ENCODE results near the gene KBTBD7. TPM values are rescaled to one million over a fixed set of nuclear protein-coding genes. Genes with fewer than 3 reads are reported as not detected.
A peak's percentile ranks its signal among the peaks of the same experiment; 100 is the strongest.

KBTBD7 gene
- total RNA-seq (10 to 100 TPM in 1 of 5 donors, 1 to 10 TPM in 4; 1.3 to 18.7 (median 9.8) TPM), polyA plus RNA-seq (1 to 10 TPM; 1.7 to 2.7 (median 2.4) TPM)
- long read RNA-seq, donor 1, full-length matches to known transcripts: 2 of 2 reads
- long read RNA-seq, donor 1, partial matches to known transcripts: 0 of 2 reads
- long read RNA-seq, donor 1, other reads (novel, unspliced or antisense): 0 of 2 reads
- long read RNA-seq, donor 2, full-length matches to known transcripts: 7 of 7 reads
- long read RNA-seq, donor 2, partial matches to known transcripts: 0 of 7 reads
- long read RNA-seq, donor 2, other reads (novel, unspliced or antisense): 0 of 7 reads
- long read RNA-seq, donor 3, full-length matches to known transcripts: 3 of 3 reads
- long read RNA-seq, donor 3, partial matches to known transcripts: 0 of 3 reads
- long read RNA-seq, donor 3, other reads (novel, unspliced or antisense): 0 of 3 reads
- long read RNA-seq, donor 4: 0 reads
- long read RNA-seq, donor 5, full-length matches to known transcripts: 14 of 14 reads
- long read RNA-seq, donor 5, partial matches to known transcripts: 0 of 14 reads
- long read RNA-seq, donor 5, other reads (novel, unspliced or antisense): 0 of 14 reads
- long read RNA-seq, donor 6, full-length matches to known transcripts: 22 of 22 reads
- long read RNA-seq, donor 6, partial matches to known transcripts: 0 of 22 reads
- long read RNA-seq, donor 6, other reads (novel, unspliced or antisense): 0 of 22 reads
- long read RNA-seq, donor 7, full-length matches to known transcripts: 10 of 10 reads
- long read RNA-seq, donor 7, partial matches to known transcripts: 0 of 10 reads
- long read RNA-seq, donor 7, other reads (novel, unspliced or antisense): 0 of 10 reads
- long read RNA-seq, donor 8, full-length matches to known transcripts: 10 of 10 reads
- long read RNA-seq, donor 8, partial matches to known transcripts: 0 of 10 reads
- long read RNA-seq, donor 8, other reads (novel, unspliced or antisense): 0 of 10 reads
- long read RNA-seq, donor 9, full-length matches to known transcripts: 17 of 17 reads
- long read RNA-seq, donor 9, partial matches to known transcripts: 0 of 17 reads
- long read RNA-seq, donor 9, other reads (novel, unspliced or antisense): 0 of 17 reads
- long read RNA-seq, donor 10, full-length matches to known transcripts: 3 of 3 reads
- long read RNA-seq, donor 10, partial matches to known transcripts: 0 of 3 reads
- long read RNA-seq, donor 10, other reads (novel, unspliced or antisense): 0 of 3 reads

GRCh38 chr13:41193919-41194824 is at the start of gene KBTBD7:
Gene KBTBD7 (minus strand): TSS chr13:41194569. CDS start chr13:41194257, 312 bp downstream.
- Histone ChIP-seq H3K27ac (peak within 1 kb of the TSS; percentile 67 to 89 (median 85)), H3K4me1 (peaks cover 9 to 38% (median 25%) of the 10 kb centered on the region in 4 donors), H3K27me3 (no peaks in the 10 kb centered on the region), H3K36me3 (no peaks in the 10 kb centered on the region), H3K9me3 (no peaks in the 10 kb centered on the region), H3K4me3 (peak within 1 kb of the TSS; percentile 70 to 79 (median 74))
- TF ChIP-seq POLR2A (IDR thresholded peaks at IDR 0.05): peak in 1 of 4 donors; percentile 28
- peak in 1 of 7 experiments; percentile 34 for TF ChIP-seq CTCF (IDR thresholded peaks at IDR 0.05)
- TF ChIP-seq EP300 (IDR thresholded peaks at IDR 0.05): no peak
- peak; percentile 72 to 91 (median 81) for TF ChIP-seq POLR2AphosphoS5 (IDR thresholded peaks at IDR 0.05)
- peak; percentile 92 to 98 for DNase-seq
- intact Hi-C loops (cut with DNase I; ENCODE audit: low total_unique reads): loop anchor here (5.0 kb wide), 1 partner anchor 57 kb away; no protein-coding TSS in a partner anchor
- 5 to 13% (median 9%) methylated on average over 60 to 66 of the region's 66 CpGs for WGBS, 5 donors

DNA sequence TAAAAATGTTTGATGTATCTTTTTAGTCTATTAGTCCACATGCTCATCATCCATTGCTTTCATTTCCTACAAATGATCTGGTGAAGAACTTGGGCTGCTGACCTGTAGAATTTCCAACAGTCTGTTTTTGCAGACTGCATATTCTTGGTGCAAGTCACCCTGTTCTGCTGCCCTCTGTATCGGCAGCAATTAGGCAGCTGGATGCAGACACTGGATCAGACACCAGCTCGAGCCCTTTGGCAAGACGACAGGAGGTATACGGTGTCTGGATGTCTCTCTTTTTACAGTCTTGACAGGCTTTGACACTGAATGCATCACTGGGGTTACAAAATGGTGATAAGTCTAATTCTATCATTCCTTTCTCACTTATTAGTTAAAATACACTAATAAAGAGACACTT is 47.3 kb upstream of the KBTBD7 start:
- no peak overlapping the region for H3K4me3 ChIP-seq
- H3K27ac ChIP-seq: no peak overlapping the region
- H3K4me1 ChIP-seq: no peaks in the 10 kb centered on the region
- no peak for DNase-seq
- H3K9me3 ChIP-seq: no peaks in the 10 kb centered on the region
- TF ChIP-seq CTCF (IDR thresholded peaks at IDR 0.05) (no peak), EP300 (IDR thresholded peaks at IDR 0.05) (no peak), POLR2AphosphoS5 (IDR thresholded peaks at IDR 0.05) (no peak), POLR2A (IDR thresholded peaks at IDR 0.05) (no peak)
- intact Hi-C loops (cut with DNase I; ENCODE audit: low total_unique reads): no loop called here
- WGBS, 5 donors: 84 to 99% (median 94%) methylated on average over 4 of the region's 4 CpGs
- H3K27me3 ChIP-seq: no peaks in the 10 kb centered on the region
- H3K36me3 ChIP-seq: peaks cover 0 to 33% (median 28%) of the 10 kb centered on the region in 4 donors

DNA sequence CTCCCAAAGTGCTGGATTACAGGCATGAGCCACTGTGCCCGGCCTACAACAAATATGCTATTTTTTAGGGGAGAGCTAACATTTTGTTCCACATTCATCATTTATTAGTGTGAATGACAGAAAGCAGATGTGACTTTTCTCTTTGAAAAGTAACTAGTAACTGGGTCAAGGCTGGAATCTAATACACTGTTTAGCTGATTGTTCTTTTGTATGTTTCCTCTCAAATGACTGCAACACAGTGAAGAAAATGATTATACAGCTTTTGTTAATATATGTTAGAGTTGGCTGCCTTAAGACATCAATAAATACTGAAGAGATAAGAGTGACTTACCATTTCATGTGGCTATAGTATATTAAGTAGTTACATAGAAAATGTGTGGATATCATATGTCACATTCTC is 42.0 kb upstream of the KBTBD7 start:
- no peak for DNase-seq
- Histone ChIP-seq H3K9me3 (no peaks in the 10 kb centered on the region), H3K36me3 (peaks cover 0 to 47% (median 36%) of the 10 kb centered on the region in 4 donors), H3K4me1 (peaks cover 0 to 12% (median 0%) of the 10 kb centered on the region in 4 donors), H3K27me3 (no peaks in the 10 kb centered on the region), H3K4me3 (no peak overlapping the region), H3K27ac (no peak overlapping the region)
- WGBS, 5 donors: 39 to 70% (median 50%) methylated on average over 1 of the region's 1 CpG
- intact Hi-C loops (cut with DNase I; ENCODE audit: low total_unique reads): no loop called here
- TF ChIP-seq EP300 (IDR thresholded peaks at IDR 0.05) (no peak), POLR2AphosphoS5 (IDR thresholded peaks at IDR 0.05) (no peak), POLR2A (IDR thresholded peaks at IDR 0.05) (no peak), CTCF (IDR thresholded peaks at IDR 0.05) (no peak)

Measured in stomach (tissue), 19 donors.